Upper lobe of left lung (tissue), 4 donors: ENCODE results near the gene TAPBPL.

Source experiments
- CTCF ChIP-seq, 6 experiments: fragments of 450-650 bp in 4 of 6; fragments of 200-600 bp in 2 of 6; sonication (generic) in 2 of 6; IDR thresholded peaks; one replicate each; pipeline ENCODE4 v1.5.1; 2016 to 2019; ENCODE audit warnings: antibody characterized with exemption in 6 of 6
- EP300 ChIP-seq, 4 donors: sonication (generic); formaldehyde crosslinking; IDR thresholded peaks; one replicate each; pipeline ENCODE4 v1.5.1; 2017; ENCODE audit warnings: antibody characterized with exemption in 4 of 4, control low read depth in 2 of 4
- POLR2A ChIP-seq, 4 donors: fragments of 450-650 bp; IDR thresholded peaks; one replicate each; pipeline ENCODE4 v1.5.1; 2016 to 2017; ENCODE audit warnings: antibody characterized with exemption in 4 of 4, mild to moderate bottlenecking in 2 of 4
- POLR2AphosphoS5 ChIP-seq, 2 donors: sonication (generic); formaldehyde crosslinking; IDR thresholded peaks; one replicate each; pipeline ENCODE4 v1.5.1; 2017; ENCODE audit warnings: antibody characterized with exemption in 2 of 2

GRCh38 chr12:6405963-6406362 is 45.9 kb upstream of the TAPBPL start:
- TF ChIP-seq CTCF (IDR thresholded peaks at IDR 0.05) (no peak), POLR2AphosphoS5 (IDR thresholded peaks at IDR 0.05) (no peak), POLR2A (IDR thresholded peaks at IDR 0.05) (no peak), EP300 (IDR thresholded peaks at IDR 0.05) (no peak)
